GM12878 (cell line): ENCODE results near the gene MARCHF2.

Source experiments
- CBX5 ChIP-seq: sonication (generic); IDR thresholded peaks from 2 replicates; pipeline ENCODE4 v1.6.1; 2016; ENCODE audit warnings: low read depth, moderate library complexity, mild to moderate bottlenecking, inconsistent platforms
- DPF2 ChIP-seq: fragments of 450-650 bp; IDR thresholded peaks from 2 replicates; pipeline ENCODE4 v1.6.1; 2017; ENCODE audit warnings: mild to moderate bottlenecking
- HDAC2 ChIP-seq: fragments of 200-600 bp; sonication (generic); IDR thresholded peaks from 2 replicates; pipeline ENCODE4 v1.6.1; 2017
- NFYB ChIP-seq: IDR thresholded peaks from 2 replicates; pipeline ENCODE4 v1.6.1; 2011; ENCODE audit warnings: low read depth, mild to moderate bottlenecking, low read length, improper control_type of control experiment, moderate library complexity; ENCODE audit not compliant: insufficient read depth
- POLR2A ChIP-seq: IDR thresholded peaks from 2 replicates; pipeline ENCODE4 v1.6.1; 2011; ENCODE audit warnings: low read depth, mild to moderate bottlenecking, low read length
- REST ChIP-seq: IDR thresholded peaks from 2 replicates; pipeline ENCODE4 v1.6.1; 2012; ENCODE audit warnings: mild to moderate bottlenecking, low read depth, low read length
- SMC3 ChIP-seq: IDR thresholded peaks from 2 replicates; pipeline ENCODE4 v1.6.1; 2011; ENCODE audit warnings: low read length, improper control_type of control experiment, borderline replicate concordance
- TCF3 ChIP-seq: IDR thresholded peaks from 2 replicates; pipeline ENCODE4 v1.6.1; 2012; ENCODE audit warnings: low read depth, mild to moderate bottlenecking, low read length, borderline replicate concordance; ENCODE audit not compliant: insufficient read depth
- YY1 ChIP-seq: IDR thresholded peaks from 2 replicates; pipeline ENCODE4 v1.6.1; 2011; ENCODE audit warnings: low read depth, mild to moderate bottlenecking, low read length
- ZNF384 ChIP-seq: IDR thresholded peaks from 2 replicates; pipeline ENCODE4 v1.6.1; 2012; ENCODE audit warnings: low read depth, mild to moderate bottlenecking, low read length, improper control_type of control experiment, borderline replicate concordance
- TF ChIP-seq, protein P1 (sequence below): fragments of 450-650 bp; IDR thresholded peaks from 2 replicates; pipeline ENCODE4 v1.6.1; 2017; ENCODE audit warnings: mild to moderate bottlenecking, moderate library complexity
- TF ChIP-seq, protein P2 (sequence below), 3 experiments: IDR thresholded peaks in 2 of 3; conservative IDR thresholded peaks in 1 of 3; 2 replicates each; pipeline ENCODE4 v1.5.1; 2011; ENCODE audit warnings: low read depth in 3 of 3, low read length in 3 of 3, mild to moderate bottlenecking in 3 of 3, control low read depth in 2 of 3, moderate library complexity in 2 of 3, inconsistent platforms in 1 of 3, mixed read lengths in 1 of 3; ENCODE audit not compliant: control insufficient read depth in 2 of 3, insufficient read depth in 1 of 3; ENCODE audit errors: extremely low read depth in 1 of 3

GRCh38 chr19:8457209-8457608 lies 44.1 kb downstream of the MARCHF2 start:
- TF ChIP-seq, protein P1, sequence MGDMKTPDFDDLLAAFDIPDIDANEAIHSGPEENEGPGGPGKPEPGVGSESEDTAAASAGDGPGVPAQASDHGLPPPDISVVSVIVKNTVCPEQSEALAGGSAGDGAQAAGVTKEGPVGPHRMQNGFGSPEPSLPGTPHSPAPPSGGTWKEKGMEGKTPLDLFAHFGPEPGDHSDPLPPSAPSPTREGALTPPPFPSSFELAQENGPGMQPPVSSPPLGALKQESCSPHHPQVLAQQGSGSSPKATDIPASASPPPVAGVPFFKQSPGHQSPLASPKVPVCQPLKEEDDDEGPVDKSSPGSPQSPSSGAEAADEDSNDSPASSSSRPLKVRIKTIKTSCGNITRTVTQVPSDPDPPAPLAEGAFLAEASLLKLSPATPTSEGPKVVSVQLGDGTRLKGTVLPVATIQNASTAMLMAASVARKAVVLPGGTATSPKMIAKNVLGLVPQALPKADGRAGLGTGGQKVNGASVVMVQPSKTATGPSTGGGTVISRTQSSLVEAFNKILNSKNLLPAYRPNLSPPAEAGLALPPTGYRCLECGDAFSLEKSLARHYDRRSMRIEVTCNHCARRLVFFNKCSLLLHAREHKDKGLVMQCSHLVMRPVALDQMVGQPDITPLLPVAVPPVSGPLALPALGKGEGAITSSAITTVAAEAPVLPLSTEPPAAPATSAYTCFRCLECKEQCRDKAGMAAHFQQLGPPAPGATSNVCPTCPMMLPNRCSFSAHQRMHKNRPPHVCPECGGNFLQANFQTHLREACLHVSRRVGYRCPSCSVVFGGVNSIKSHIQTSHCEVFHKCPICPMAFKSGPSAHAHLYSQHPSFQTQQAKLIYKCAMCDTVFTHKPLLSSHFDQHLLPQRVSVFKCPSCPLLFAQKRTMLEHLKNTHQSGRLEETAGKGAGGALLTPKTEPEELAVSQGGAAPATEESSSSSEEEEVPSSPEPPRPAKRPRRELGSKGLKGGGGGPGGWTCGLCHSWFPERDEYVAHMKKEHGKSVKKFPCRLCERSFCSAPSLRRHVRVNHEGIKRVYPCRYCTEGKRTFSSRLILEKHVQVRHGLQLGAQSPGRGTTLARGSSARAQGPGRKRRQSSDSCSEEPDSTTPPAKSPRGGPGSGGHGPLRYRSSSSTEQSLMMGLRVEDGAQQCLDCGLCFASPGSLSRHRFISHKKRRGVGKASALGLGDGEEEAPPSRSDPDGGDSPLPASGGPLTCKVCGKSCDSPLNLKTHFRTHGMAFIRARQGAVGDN = no peak
- TF ChIP-seq, protein P2, sequence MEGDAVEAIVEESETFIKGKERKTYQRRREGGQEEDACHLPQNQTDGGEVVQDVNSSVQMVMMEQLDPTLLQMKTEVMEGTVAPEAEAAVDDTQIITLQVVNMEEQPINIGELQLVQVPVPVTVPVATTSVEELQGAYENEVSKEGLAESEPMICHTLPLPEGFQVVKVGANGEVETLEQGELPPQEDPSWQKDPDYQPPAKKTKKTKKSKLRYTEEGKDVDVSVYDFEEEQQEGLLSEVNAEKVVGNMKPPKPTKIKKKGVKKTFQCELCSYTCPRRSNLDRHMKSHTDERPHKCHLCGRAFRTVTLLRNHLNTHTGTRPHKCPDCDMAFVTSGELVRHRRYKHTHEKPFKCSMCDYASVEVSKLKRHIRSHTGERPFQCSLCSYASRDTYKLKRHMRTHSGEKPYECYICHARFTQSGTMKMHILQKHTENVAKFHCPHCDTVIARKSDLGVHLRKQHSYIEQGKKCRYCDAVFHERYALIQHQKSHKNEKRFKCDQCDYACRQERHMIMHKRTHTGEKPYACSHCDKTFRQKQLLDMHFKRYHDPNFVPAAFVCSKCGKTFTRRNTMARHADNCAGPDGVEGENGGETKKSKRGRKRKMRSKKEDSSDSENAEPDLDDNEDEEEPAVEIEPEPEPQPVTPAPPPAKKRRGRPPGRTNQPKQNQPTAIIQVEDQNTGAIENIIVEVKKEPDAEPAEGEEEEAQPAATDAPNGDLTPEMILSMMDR (IDR thresholded peaks at IDR 0.05 in 2 of 3, conservative IDR thresholded peaks at IDR 0.05 in 1 of 3; ENCODE audit: control insufficient read depth in 2 of 3, extremely low read depth in 1 of 3, insufficient read depth in 1 of 3, low read depth in 3 of 3, low read length in 3 of 3) = no peak
- TF ChIP-seq YY1 (no peak), NFYB (no peak), REST (no peak), ZNF384 (no peak), SMC3 (no peak), TCF3 (no peak), CBX5 (no peak), DPF2 (no peak), HDAC2 (no peak), POLR2A (no peak)
